ENCODE measurements around the gene ERO1B.

DNA sequence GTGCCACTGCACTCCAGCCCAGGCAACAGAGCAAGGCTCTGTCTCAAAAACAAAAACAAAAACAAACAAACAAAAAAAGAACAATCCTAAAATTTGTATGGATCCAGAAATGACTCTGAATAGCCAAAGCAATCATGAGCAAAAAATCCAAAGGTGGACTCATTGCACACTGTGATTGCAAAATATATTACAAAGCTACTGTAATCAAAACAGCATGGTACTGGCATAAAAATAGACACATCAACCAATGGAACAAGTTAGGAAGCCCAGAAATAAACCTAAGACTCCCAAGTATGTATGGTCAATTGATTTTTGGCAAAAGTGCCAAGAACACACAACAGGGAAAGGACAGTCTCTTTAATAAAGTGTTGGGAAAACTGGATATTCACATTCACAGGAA, 19.9 kb downstream of the ERO1B start:
- no peak for TF ChIP-seq TCF7 (CRISPR knock-in tag; IDR thresholded peaks at IDR 0.05; ENCODE audit: low read depth)
- no peak for TF ChIP-seq RELA (CRISPR knock-in tag; IDR thresholded peaks at IDR 0.05; ENCODE audit: borderline replicate concordance)
- no peak for TF ChIP-seq ZNF232 (CRISPR knock-in tag; IDR thresholded peaks at IDR 0.05)
- TF ChIP-seq, protein P1, sequence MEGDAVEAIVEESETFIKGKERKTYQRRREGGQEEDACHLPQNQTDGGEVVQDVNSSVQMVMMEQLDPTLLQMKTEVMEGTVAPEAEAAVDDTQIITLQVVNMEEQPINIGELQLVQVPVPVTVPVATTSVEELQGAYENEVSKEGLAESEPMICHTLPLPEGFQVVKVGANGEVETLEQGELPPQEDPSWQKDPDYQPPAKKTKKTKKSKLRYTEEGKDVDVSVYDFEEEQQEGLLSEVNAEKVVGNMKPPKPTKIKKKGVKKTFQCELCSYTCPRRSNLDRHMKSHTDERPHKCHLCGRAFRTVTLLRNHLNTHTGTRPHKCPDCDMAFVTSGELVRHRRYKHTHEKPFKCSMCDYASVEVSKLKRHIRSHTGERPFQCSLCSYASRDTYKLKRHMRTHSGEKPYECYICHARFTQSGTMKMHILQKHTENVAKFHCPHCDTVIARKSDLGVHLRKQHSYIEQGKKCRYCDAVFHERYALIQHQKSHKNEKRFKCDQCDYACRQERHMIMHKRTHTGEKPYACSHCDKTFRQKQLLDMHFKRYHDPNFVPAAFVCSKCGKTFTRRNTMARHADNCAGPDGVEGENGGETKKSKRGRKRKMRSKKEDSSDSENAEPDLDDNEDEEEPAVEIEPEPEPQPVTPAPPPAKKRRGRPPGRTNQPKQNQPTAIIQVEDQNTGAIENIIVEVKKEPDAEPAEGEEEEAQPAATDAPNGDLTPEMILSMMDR (IDR thresholded peaks at IDR 0.05): no peak
- TF ChIP-seq, protein P2, sequence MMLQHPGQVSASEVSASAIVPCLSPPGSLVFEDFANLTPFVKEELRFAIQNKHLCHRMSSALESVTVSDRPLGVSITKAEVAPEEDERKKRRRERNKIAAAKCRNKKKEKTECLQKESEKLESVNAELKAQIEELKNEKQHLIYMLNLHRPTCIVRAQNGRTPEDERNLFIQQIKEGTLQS (CRISPR knock-in tag; conservative IDR thresholded peaks at IDR 0.05): no peak
- TF ChIP-seq, protein P3, sequence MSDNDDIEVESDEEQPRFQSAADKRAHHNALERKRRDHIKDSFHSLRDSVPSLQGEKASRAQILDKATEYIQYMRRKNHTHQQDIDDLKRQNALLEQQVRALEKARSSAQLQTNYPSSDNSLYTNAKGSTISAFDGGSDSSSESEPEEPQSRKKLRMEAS (CRISPR knock-in tag; IDR thresholded peaks at IDR 0.05): no peak
- TF ChIP-seq, protein P4, sequence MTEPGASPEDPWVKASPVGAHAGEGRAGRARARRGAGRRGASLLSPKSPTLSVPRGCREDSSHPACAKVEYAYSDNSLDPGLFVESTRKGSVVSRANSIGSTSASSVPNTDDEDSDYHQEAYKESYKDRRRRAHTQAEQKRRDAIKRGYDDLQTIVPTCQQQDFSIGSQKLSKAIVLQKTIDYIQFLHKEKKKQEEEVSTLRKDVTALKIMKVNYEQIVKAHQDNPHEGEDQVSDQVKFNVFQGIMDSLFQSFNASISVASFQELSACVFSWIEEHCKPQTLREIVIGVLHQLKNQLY (CRISPR knock-in tag; IDR thresholded peaks at IDR 0.05): no peak
- TF ChIP-seq CREB1 (CRISPR knock-in tag; IDR thresholded peaks at IDR 0.05): no peak
- no peak for TF ChIP-seq ZBTB21 (CRISPR knock-in tag; IDR thresholded peaks at IDR 0.05; ENCODE audit: borderline replicate concordance)
- no peak for TF ChIP-seq CBFB (CRISPR knock-in tag; IDR thresholded peaks at IDR 0.05; ENCODE audit: low read depth)
- no peak for TF ChIP-seq SP1 (CRISPR knock-in tag; conservative IDR thresholded peaks at IDR 0.05)
- no peak for TF ChIP-seq ELF4 (CRISPR knock-in tag; IDR thresholded peaks at IDR 0.05; ENCODE audit: low read depth)

Data from WTC11 (cell line).